Memory B cell (primary cell): ENCODE data around the gene CRACDL.
"Not testable (repeated sequence)": the region's sequence is repeated elsewhere in the genome, so short reads cannot be mapped to it uniquely, and the experiment has no call there.

ENCODE experiments used
- ATAC-seq: fragments of 150-1000 bp; cut with Tn5 transposase; 2 replicates; pipeline ENCODE4 v1.10.0; 2021; ENCODE audit warnings: low read depth, mild to moderate bottlenecking, moderate library complexity
- DNase-seq, 2 donors: peaks; one replicate each; pipeline ENCODE4 v3.0.0; 2022; ENCODE audit warnings: low spot score in 2 of 2
- H3K27ac Mint-ChIP-seq: one replicate; pipeline ENCODE4 v1.8.0; 2022; ENCODE audit warnings: mild to moderate bottlenecking, moderate library complexity, mixed read lengths
- H3K27me3 Mint-ChIP-seq: one replicate; pipeline ENCODE4 v1.8.0; 2022; ENCODE audit warnings: mixed read lengths
- H3K36me3 Mint-ChIP-seq: one replicate; pipeline ENCODE4 v1.8.0; 2022; ENCODE audit warnings: mild to moderate bottlenecking, mixed read lengths
- H3K4me1 Mint-ChIP-seq: one replicate; pipeline ENCODE4 v1.8.0; 2022; ENCODE audit warnings: mixed read lengths
- H3K4me3 Mint-ChIP-seq: one replicate; pipeline ENCODE4 v1.8.0; 2022; ENCODE audit warnings: mild to moderate bottlenecking, moderate library complexity, mixed read lengths
- H3K9me3 Mint-ChIP-seq: one replicate; pipeline ENCODE4 v1.8.0; 2022; ENCODE audit warnings: mixed read lengths

The CRACDL gene

GRCh38 chr2:98771264-98771663, 164.8 kb downstream of the CRACDL start:
- H3K4me1 Mint-ChIP-seq: peaks cover 29% of the 10 kb centered on the region
- peak overlapping the region; percentile 70 for H3K27ac Mint-ChIP-seq
- no peak for ATAC-seq
- H3K36me3 Mint-ChIP-seq: no peaks in the 10 kb centered on the region
- peaks cover 2% of the 10 kb centered on the region for H3K27me3 Mint-ChIP-seq
- peak overlapping the region; percentile 81 for H3K4me3 Mint-ChIP-seq
- no peak for DNase-seq
- H3K9me3 Mint-ChIP-seq: no peaks in the 10 kb centered on the region

DNA sequence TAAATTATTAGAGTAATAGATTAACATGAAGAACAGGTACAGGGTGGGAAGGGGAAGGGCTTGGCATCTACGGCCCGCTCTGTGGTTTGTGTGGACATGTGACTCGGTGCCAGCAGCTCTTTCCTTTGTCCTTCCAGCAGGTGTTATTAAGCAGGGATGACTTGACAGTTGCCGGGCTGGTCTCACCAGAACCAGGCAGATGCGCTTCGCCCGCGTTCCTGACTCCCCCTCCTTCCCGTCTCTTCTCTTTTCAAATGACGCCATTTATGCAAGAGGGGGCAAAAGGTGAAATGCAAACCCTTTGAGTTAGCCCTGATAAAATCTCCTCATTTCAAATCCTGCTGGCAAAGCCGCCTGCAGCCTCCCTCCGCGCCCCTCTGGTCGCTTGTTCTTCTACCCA, 166.2 kb downstream of the CRACDL start:
- Mint-ChIP-seq H3K36me3 (no peaks in the 10 kb centered on the region), H3K4me1 (peaks cover 35% of the 10 kb centered on the region), H3K27me3 (peaks cover 2% of the 10 kb centered on the region), H3K4me3 (no peak overlapping the region), H3K27ac (no peak overlapping the region), H3K9me3 (no peaks in the 10 kb centered on the region)
- ATAC-seq (no peak), DNase-seq (no peak)

DNA sequence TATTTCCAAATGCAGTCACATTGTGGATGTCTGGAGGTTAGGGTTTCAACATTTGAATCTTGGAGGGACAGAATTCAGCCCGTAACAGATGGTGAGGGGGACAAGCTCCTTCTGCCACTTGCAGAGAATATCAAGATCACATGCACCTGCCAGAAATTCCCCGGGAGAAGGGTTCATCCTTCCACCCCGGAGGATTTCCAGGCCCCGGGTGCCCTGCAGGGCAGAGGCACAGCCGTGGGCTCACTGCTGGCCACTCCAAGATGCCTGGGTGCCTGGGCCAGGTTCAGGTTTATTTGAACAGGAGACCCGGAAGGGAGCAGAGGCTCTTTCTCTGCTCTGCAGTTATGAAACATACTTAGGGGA, 166.9 kb downstream of the CRACDL start:
- DNase-seq (no peak), ATAC-seq (no peak)
- Mint-ChIP-seq H3K27ac (no peak overlapping the region), H3K36me3 (no peaks in the 10 kb centered on the region), H3K9me3 (no peaks in the 10 kb centered on the region), H3K27me3 (peaks cover 2% of the 10 kb centered on the region), H3K4me1 (peaks cover 41% of the 10 kb centered on the region), H3K4me3 (no peak overlapping the region)

DNA sequence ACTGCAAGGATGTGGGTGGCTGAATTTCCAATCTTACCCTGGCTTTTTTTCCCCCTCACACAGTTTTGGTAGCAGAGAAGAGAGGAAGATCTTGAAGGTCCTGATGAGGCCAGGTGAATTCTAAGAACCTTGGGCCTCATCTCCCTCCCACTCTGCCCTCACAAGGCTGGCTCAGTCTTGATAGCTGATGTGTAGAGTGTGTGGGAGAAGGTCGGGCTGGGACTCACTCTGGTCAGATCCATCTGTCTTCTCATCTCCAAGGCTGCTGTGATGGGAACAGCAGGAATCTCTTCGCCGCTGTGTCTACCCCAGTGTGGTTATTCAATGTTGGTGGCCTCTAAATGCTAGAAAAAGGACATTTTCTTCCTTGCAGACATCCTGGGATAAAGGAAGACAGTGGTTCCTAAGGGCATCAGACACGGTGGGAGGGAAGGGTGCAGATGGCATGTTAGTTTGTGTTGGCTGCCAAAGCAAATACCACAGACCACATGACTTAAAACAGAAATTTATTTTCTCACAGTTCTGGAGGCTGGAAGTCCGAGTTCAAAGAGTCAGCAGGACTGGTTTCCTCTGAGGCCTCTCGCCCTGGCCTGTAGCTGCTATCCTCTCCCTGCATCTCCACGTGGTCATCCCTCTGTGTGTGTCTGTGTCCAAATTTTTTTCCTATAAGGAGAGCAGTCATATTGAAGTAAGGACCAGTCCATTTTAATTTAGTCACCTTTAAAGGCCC, 167.5 kb downstream of the CRACDL start:
- no peak overlapping the region for H3K4me3 Mint-ChIP-seq
- no peak overlapping the region for H3K27ac Mint-ChIP-seq
- peaks cover 2% of the 10 kb centered on the region for H3K27me3 Mint-ChIP-seq
- ATAC-seq (no peak), DNase-seq (no peak)
- no peaks in the 10 kb centered on the region for H3K36me3 Mint-ChIP-seq
- peaks cover 47% of the 10 kb centered on the region for H3K4me1 Mint-ChIP-seq
- H3K9me3 Mint-ChIP-seq: no peaks in the 10 kb centered on the region

DNA sequence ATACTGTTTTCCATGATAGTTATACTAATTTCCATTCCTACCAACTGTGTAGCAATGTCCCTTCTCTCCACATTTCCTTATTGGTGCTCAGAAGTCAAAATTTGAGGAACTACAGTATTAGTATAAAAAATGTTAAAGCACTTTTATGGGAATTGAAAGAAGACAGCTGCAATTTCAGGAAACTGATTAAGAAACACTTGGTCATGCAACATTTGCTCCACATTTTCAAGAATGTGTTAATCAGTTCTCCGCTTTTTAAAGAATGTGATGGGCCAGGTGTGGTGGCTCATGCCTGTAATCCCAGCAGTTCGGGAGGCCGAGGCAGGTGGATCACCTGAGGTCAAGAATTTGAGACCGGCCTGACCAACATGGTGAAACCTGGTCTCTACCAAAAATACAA, 171.5 kb downstream of the CRACDL start:
- H3K27me3 Mint-ChIP-seq: no peaks in the 10 kb centered on the region
- no peak overlapping the region for H3K4me3 Mint-ChIP-seq
- H3K9me3 Mint-ChIP-seq: no peaks in the 10 kb centered on the region
- no peak for DNase-seq
- ATAC-seq: peak; percentile 18
- H3K4me1 Mint-ChIP-seq: peaks cover 43% of the 10 kb centered on the region
- H3K36me3 Mint-ChIP-seq: no peaks in the 10 kb centered on the region
- no peak overlapping the region for H3K27ac Mint-ChIP-seq

DNA sequence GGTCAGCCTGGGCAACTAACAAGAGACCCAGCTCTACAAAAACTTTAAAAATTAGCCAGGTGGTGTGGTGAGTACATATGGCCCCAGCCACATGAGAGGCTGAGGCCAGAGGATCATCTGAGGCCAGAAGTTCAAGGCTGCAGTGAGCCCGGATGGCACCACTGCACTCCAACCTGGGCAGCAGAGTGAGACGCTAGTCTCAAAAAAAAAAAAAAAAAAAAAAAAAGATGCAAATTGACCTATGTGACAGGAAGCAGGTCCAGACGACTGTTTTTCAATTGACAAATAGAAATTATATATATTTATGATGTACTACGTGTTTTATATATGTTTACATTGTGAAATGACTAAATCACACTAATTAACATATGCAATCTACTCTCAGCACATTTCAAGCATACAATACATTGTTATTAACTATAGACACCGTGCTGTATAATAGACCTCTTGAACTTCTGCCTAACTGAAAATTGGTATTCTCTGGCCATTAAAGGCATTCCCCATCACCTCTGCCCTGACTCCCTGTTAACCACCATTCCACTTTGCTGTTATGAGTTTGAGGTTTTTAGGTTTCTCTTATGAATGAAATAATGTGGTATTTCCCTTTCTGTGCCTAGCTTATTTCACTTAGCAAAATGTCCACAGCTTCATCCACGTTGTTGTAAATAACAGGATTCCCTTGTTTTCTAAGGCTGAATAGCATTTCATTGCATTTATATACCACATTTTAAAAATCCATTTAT, 172.6 kb downstream of the CRACDL start:
- H3K27me3 Mint-ChIP-seq: no peaks in the 10 kb centered on the region
- no peak overlapping the region for H3K27ac Mint-ChIP-seq
- no peak overlapping the region for H3K4me3 Mint-ChIP-seq
- no peaks in the 10 kb centered on the region for H3K36me3 Mint-ChIP-seq
- peaks cover 46% of the 10 kb centered on the region for H3K4me1 Mint-ChIP-seq
- ATAC-seq: peak; percentile 35
- no peak for DNase-seq
- no peaks in the 10 kb centered on the region for H3K9me3 Mint-ChIP-seq

DNA sequence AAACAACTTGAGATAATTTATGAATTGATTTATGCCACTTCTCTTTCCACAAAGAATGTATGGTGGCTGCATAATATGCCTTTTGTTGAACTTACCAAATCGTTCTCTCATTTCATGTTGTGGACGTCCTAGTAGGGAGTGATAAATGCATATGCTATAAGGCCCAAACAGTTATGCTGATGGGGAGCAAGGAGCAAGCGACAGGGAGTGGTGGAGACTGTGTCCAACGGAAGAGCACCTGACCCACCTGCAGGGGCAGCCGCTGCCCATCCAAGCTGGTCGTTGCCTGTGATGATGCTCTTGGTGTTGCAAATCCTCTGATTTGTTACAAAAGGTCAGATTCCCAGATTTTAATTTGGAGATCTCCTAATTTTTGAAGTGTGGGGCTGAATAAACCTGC, 174.1 kb downstream of the CRACDL start:
- ATAC-seq: no peak
- H3K36me3 Mint-ChIP-seq: no peaks in the 10 kb centered on the region
- no peaks in the 10 kb centered on the region for H3K9me3 Mint-ChIP-seq
- no peak overlapping the region for H3K4me3 Mint-ChIP-seq
- H3K27me3 Mint-ChIP-seq: no peaks in the 10 kb centered on the region
- H3K4me1 Mint-ChIP-seq: peaks cover 58% of the 10 kb centered on the region
- no peak for DNase-seq
- no peak overlapping the region for H3K27ac Mint-ChIP-seq

GRCh38 chr2:98761267-98761781, 174.7 kb downstream of the CRACDL start:
- no peak for DNase-seq
- ATAC-seq: no peak
- Mint-ChIP-seq H3K27me3 (no peaks in the 10 kb centered on the region), H3K4me3 (no peak overlapping the region), H3K9me3 (no peaks in the 10 kb centered on the region), H3K4me1 (peaks cover 56% of the 10 kb centered on the region), H3K36me3 (no peaks in the 10 kb centered on the region), H3K27ac (no peak overlapping the region)

GRCh38 chr2:98759827-98760625, 176.0 kb downstream of the CRACDL start:
- ATAC-seq: no peak
- Mint-ChIP-seq H3K4me1 (peaks cover 48% of the 10 kb centered on the region), H3K4me3 (peak overlapping the region; percentile 11), H3K9me3 (no peaks in the 10 kb centered on the region), H3K27ac (no peak overlapping the region), H3K36me3 (no peaks in the 10 kb centered on the region), H3K27me3 (no peaks in the 10 kb centered on the region)
- no peak for DNase-seq

DNA sequence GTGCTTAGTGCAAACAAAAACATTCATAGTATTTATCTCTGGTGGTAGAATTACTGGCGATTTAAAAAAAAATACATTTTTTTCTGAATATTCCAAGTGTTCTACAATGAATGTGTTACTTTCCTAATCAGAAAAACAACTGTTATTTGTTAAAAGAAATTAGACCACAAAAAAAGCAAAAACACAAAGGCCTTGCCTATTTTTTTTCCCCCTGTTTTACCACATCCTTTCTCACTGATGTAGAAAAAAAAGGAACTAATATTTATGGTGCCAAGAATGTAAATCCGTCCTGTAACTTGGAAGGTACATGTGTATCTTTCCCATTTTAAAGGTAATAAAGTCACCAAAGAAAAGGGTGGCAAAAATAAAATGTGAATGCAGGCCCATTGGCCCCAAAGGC, 176.7 kb downstream of the CRACDL start:
- no peaks in the 10 kb centered on the region for H3K27me3 Mint-ChIP-seq
- peak; percentile 31 for ATAC-seq
- H3K9me3 Mint-ChIP-seq: no peaks in the 10 kb centered on the region
- no peak overlapping the region for H3K4me3 Mint-ChIP-seq
- DNase-seq: no peak
- no peak overlapping the region for H3K27ac Mint-ChIP-seq
- H3K36me3 Mint-ChIP-seq: no peaks in the 10 kb centered on the region
- peaks cover 45% of the 10 kb centered on the region for H3K4me1 Mint-ChIP-seq

DNA sequence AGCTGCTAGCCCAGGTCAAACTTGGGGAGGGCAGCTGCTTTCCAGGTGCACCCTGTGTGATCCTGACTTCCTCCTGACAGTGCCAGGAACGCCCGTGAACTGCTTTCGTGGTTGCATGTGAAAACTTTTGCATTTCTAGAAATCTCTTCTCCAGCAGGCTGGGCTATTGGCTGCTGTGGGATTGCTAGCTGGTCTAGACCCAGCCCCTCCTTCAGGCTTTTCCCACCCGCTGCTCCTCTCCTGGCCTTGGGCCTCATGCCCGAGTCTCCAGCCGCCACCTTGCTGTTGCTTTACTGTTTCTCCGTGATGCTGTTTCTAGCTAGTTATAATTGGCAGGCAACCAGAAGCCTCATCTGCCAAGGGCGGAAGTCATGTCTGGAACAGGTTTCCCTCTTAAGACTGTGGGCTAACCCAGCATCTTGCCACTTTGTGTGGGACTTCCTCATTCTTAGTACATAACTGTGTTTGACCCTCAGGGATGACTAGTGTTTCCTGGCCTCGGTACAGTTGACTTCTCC, 178.1 kb downstream of the CRACDL start:
- H3K27ac Mint-ChIP-seq: peak overlapping the region; percentile 82
- no peaks in the 10 kb centered on the region for H3K36me3 Mint-ChIP-seq
- DNase-seq (peak; percentile 45 to 47), ATAC-seq (peak; percentile 92)
- no peaks in the 10 kb centered on the region for H3K27me3 Mint-ChIP-seq
- H3K4me3 Mint-ChIP-seq: peak overlapping the region; percentile 84
- no peaks in the 10 kb centered on the region for H3K9me3 Mint-ChIP-seq
- peaks cover 37% of the 10 kb centered on the region for H3K4me1 Mint-ChIP-seq

DNA sequence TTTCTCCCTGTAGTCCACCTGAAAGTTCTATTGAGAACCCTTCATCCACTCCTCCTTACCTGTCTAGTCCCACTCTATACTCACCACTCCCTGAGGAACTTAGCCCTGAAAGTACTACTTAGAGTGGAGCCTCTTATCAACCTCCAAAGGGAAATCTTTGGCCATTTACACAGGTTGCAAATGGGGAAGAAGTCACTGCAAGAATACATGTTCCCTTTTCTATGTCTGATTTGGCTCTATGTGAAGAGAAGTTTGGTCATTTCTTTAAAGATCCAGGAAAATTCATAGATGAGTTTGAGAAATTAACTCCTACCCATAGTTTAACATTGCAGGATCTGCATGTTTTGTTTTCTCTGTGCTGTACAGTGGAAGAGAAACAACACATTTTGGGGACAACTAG, 182.2 kb downstream of the CRACDL start:
- no peak for ATAC-seq
- peaks cover 23% of the 10 kb centered on the region for H3K4me1 Mint-ChIP-seq
- H3K27me3 Mint-ChIP-seq: no peaks in the 10 kb centered on the region
- no peak overlapping the region for H3K27ac Mint-ChIP-seq
- no peak for DNase-seq
- H3K9me3 Mint-ChIP-seq: no peaks in the 10 kb centered on the region
- H3K36me3 Mint-ChIP-seq: no peaks in the 10 kb centered on the region
- no peak overlapping the region for H3K4me3 Mint-ChIP-seq

- H3K27me3 Mint-ChIP-seq, H3K4me3 Mint-ChIP-seq, H3K36me3 Mint-ChIP-seq, H3K9me3 Mint-ChIP-seq, H3K27ac Mint-ChIP-seq, DNase-seq, ATAC-seq: not testable (repeated sequence)
- peaks cover 18% of the 10 kb centered on the region for H3K4me1 Mint-ChIP-seq
Measured at GRCh38 chr2:98752711-98753110, 183.3 kb downstream of the CRACDL start.

DNA sequence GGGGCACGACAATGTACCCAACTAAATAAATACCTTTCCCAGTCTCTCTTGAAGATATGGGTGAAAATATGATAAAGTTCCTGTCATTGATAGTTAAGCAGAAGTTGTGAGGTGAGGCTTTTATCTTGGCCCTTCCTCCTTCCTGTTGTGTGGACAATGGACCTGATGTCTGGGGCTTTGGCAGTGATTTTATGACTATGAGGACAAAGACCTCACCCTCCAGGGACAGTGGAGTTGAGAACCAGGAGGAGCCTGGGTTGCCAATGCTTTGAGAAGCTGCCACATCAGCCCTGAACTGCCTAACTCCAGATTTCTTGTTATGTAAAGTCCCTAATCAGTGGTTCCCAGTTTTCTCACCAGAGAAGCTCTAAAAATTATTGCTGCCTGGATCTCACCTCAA, 184.3 kb downstream of the CRACDL start:
- H3K9me3 Mint-ChIP-seq: no peaks in the 10 kb centered on the region
- no peaks in the 10 kb centered on the region for H3K36me3 Mint-ChIP-seq
- no peak overlapping the region for H3K27ac Mint-ChIP-seq
- H3K27me3 Mint-ChIP-seq: no peaks in the 10 kb centered on the region
- no peak overlapping the region for H3K4me3 Mint-ChIP-seq
- DNase-seq: no peak
- H3K4me1 Mint-ChIP-seq: peaks cover 12% of the 10 kb centered on the region
- ATAC-seq: no peak
